K562 (cell line): ENCODE results near the gene VWA3A. TPM values are rescaled to one million over a fixed set of nuclear protein-coding genes. Genes with fewer than 3 reads are reported as not detected.
"Not testable (repeated sequence)": the region's sequence is repeated elsewhere in the genome, so short reads cannot be mapped to it uniquely, and the experiment has no call there.

ENCODE experiments used
- ATAC-seq: fragments of 200-7000 bp; cut with Tn5 transposase; 3 replicates; pipeline ENCODE4 v1.9.1; 2020; ENCODE audit warnings: moderate library complexity
- BruUV-seq: library from RNA; stranded (reverse); fragments of 400-500 nt; replicated peaks from 2 replicates; lab custom pipeline; 2021; lab: Mats Ljungman, UMichigan
- CTCF ChIA-PET: fragments of 300-600 bp; formaldehyde crosslinking; extraction: SDS; loops from one replicate; lab custom pipeline; 2021; ENCODE audit warnings: low intra/inter-chr PET ratio; lab: Yijun Ruan, JAX
- POLR2A ChIA-PET: fragments of 300-600, 350-650 bp; sonication (Branson Sonifier 250); formaldehyde crosslinking; extraction: SDS; loops from one replicate; lab custom pipeline; 2021; ENCODE audit warnings: antibody characterized with exemption, inconsistent platforms; lab: Yijun Ruan, JAX
- DNase-seq, 4 experiments: peaks; one replicate each; pipeline versions ENCODE4 v3.0.0 to v3.0.0-alpha.2; 2011 to 2018; ENCODE audit warnings: low spot score in 3 of 4, mixed read lengths in 3 of 4; ENCODE audit errors: extremely low read depth in 1 of 4
- FAIRE-seq: peaks from 2 replicates; lab custom pipeline; 2011; peaks lifted over from hg19 to GRCh38; lab: Jason Lieb, UNC
- H2AFZ ChIP-seq: 2 replicates; pipeline ENCODE4 v1.6.0; 2011; ENCODE audit warnings: low read depth, low read length, control low read depth, inconsistent platforms
- H3K27ac ChIP-seq: fragments of 200-600 bp; 3 replicates; pipeline ENCODE4 v1.8.0; 2011; ENCODE audit warnings: low read depth, mild to moderate bottlenecking, control low read depth, inconsistent platforms, low read length, moderate library complexity, mixed read lengths; ENCODE audit errors: extremely low read depth
- H3K27me3 ChIP-seq, 2 experiments: fragments of 300-600 bp in 1 of 2; 2 replicates in 1 of 2; 3 replicates in 1 of 2; pipeline versions ENCODE4 v1.6.0 to v1.8.0; 2011; ENCODE audit warnings: inconsistent platforms in 2 of 2, low read length in 2 of 2, mild to moderate bottlenecking in 1 of 2, mixed read lengths in 1 of 2, moderate library complexity in 1 of 2; ENCODE audit not compliant: control insufficient read depth in 2 of 2, insufficient read depth in 2 of 2
- H3K36me3 ChIP-seq: fragments of 300-600 bp; 3 replicates; pipeline ENCODE4 v1.8.0; 2011; ENCODE audit warnings: mild to moderate bottlenecking, low read length, inconsistent platforms; ENCODE audit not compliant: control insufficient read depth, insufficient read depth
- H3K4me1 ChIP-seq, 2 experiments: fragments of 200-600 bp in 1 of 2; replicated peaks in 1 of 2; 2 replicates in 1 of 2; 3 replicates in 1 of 2; pipeline versions ENCODE4 v1.5.1 to v1.8.0; 2011; ENCODE audit warnings: inconsistent platforms in 2 of 2, low read length in 2 of 2, mild to moderate bottlenecking in 1 of 2, mixed read lengths in 1 of 2, moderate library complexity in 1 of 2; ENCODE audit not compliant: control insufficient read depth in 2 of 2, insufficient read depth in 2 of 2
- H3K4me2 ChIP-seq: 2 replicates; pipeline ENCODE4 v1.6.1; 2011; ENCODE audit warnings: low read length, control low read depth, inconsistent platforms, mixed read lengths; ENCODE audit not compliant: insufficient read depth
- H3K4me3 ChIP-seq: fragments of 200-600 bp; sonication (generic), shearing (Covaris generic); 2 replicates; pipeline ENCODE4 v1.5.1; 2016; ENCODE audit warnings: control low read depth, inconsistent platforms
- H3K79me2 ChIP-seq: fragments of 200-600 bp; 3 replicates; pipeline ENCODE4 v1.8.0; 2011; ENCODE audit warnings: low read length, inconsistent platforms; ENCODE audit not compliant: control insufficient read depth, insufficient read depth
- H3K9ac ChIP-seq, 2 experiments: 2 replicates each; pipeline versions ENCODE4 v1.6.0 to v1.6.1; 2011; ENCODE audit warnings: low read depth in 2 of 2, low read length in 2 of 2, control low read depth in 1 of 2, inconsistent platforms in 1 of 2, mild to moderate bottlenecking in 1 of 2, mixed read lengths in 1 of 2; ENCODE audit not compliant: insufficient read depth in 1 of 2
- H3K9me1 ChIP-seq: one replicate; pipeline ENCODE4 v1.6.0; 2011; ENCODE audit warnings: inconsistent platforms, mild to moderate bottlenecking, low read length, moderate library complexity; ENCODE audit not compliant: control insufficient read depth, insufficient read depth
- H3K9me3 ChIP-seq: replicated peaks from 2 replicates; pipeline ENCODE4 v1.5.1; 2011; ENCODE audit warnings: low read depth, low read length, inconsistent platforms; ENCODE audit not compliant: control insufficient read depth, insufficient read depth
- H4K20me1 ChIP-seq: replicated peaks from 2 replicates; pipeline ENCODE4 v1.6.1; 2011; ENCODE audit warnings: low read length, inconsistent platforms, mixed read lengths; ENCODE audit not compliant: control insufficient read depth, insufficient read depth
- ADNP ChIP-seq: fragments of 200-800 bp; sonication (Bioruptor generic); IDR thresholded peaks from 2 replicates; pipeline ENCODE4 v1.6.1; 2016; ENCODE audit warnings: missing genetic modification characterization, missing compliant biosample characterization
- BCOR ChIP-seq: fragments of 450-650 bp; IDR thresholded peaks from 2 replicates; pipeline ENCODE4 v1.6.1; 2016
- CEBPB ChIP-seq: fragments of 450-650 bp; IDR thresholded peaks from 2 replicates; pipeline ENCODE4 v1.6.1; 2016; ENCODE audit warnings: missing genetic modification characterization, missing compliant biosample characterization
- CEBPG ChIP-seq, 3 experiments: fragments of 200-800 bp in 1 of 3; sonication (Bioruptor generic) in 1 of 3; sonication (generic) in 1 of 3; formaldehyde crosslinking in 1 of 3; IDR thresholded peaks in 2 of 3; conservative IDR thresholded peaks in 1 of 3; 2 replicates each; pipeline versions ENCODE4 v1.6.1 to v1.8.0; 2016 to 2022; ENCODE audit warnings: missing compliant biosample characterization in 2 of 3, missing genetic modification characterization in 2 of 3, mild to moderate bottlenecking in 1 of 3, missing genetic modification reagents in 1 of 3
- EP400 ChIP-seq: fragments of 450-650 bp; IDR thresholded peaks from 2 replicates; pipeline ENCODE4 v1.6.1; 2017; ENCODE audit warnings: antibody characterized with exemption, mild to moderate bottlenecking, moderate library complexity
- WGBS: fragments of 100-300 bp; shearing (Covaris generic); methylation state at CpG from one replicate; pipeline ENCODE4 v1.1.6; 2016; ENCODE audit warnings: low coverage, mixed read lengths; ENCODE audit not compliant: insufficient coverage; ENCODE audit errors: missing lambda C conversion rate; 5-methylcytosine and 5-hydroxymethylcytosine counted together
- in situ Hi-C: fragments of 300-500 bp; cut with MboI; formaldehyde crosslinking; loops from 4 replicates; pipeline ENCODE4 v1.15.0; 2018; ENCODE audit warnings: inconsistent platforms, mixed read lengths
- intact Hi-C: fragments of 100-400 bp; cut with micrococcal nuclease; formaldehyde crosslinking; loops from 2 replicates; pipeline ENCODE4 v1.14.2; 2022
- polyA plus RNA-seq, 8 experiments: library from polyadenylated mRNA; depleted of rRNA in 4 of 8; stranded (reverse) in 5 of 8; unstranded in 3 of 8; fragments of >200 nt; fragmentation: Nextera tagmentation in 2 of 8; fragmentation: Illumina TruSeq in 1 of 8; extraction: Ambion mirVana in 2 of 8; extraction: Trizol in 1 of 8; gene quantifications; 2 replicates each; pipeline versions ENCODE4 v1.2.1 to v1.2.3, GENCODE V29; 2011 to 2014; ENCODE audit warnings: inconsistent platforms in 1 of 8, missing spikeins in 1 of 8
- total RNA-seq, 7 experiments: library from RNA; depleted of rRNA in 6 of 7; stranded (reverse); fragments of >200 nt in 6 of 7; fragmentation: Illumina TruSeq in 2 of 7; extraction: Trizol in 2 of 7; gene quantifications; 2 replicates each; pipeline versions ENCODE4 v1.2.1 to v1.2.3, GENCODE V29; 2011 to 2021; ENCODE audit warnings: low replicate concordance in 1 of 7
- TF ChIP-seq, protein P1 (sequence below), 2 experiments: fragments of 450-650 bp in 1 of 2; sonication (generic) in 1 of 2; formaldehyde crosslinking in 1 of 2; IDR thresholded peaks in 1 of 2; conservative IDR thresholded peaks in 1 of 2; 2 replicates each; pipeline versions ENCODE4 v1.6.1 to v1.8.1; 2016 to 2023; ENCODE audit warnings: mild to moderate bottlenecking in 2 of 2, moderate library complexity in 2 of 2, inconsistent platforms in 1 of 2, missing genetic modification reagents in 1 of 2
- TF ChIP-seq, protein P2 (sequence below): IDR thresholded peaks from 3 replicates; pipeline ENCODE4 v1.6.1; 2011; ENCODE audit warnings: borderline replicate concordance, mild to moderate bottlenecking, moderate library complexity; ENCODE audit not compliant: insufficient read length; ENCODE audit errors: extremely low read depth
- TF ChIP-seq, protein P3 (sequence below): sonication (generic); formaldehyde crosslinking; IDR thresholded peaks from 2 replicates; pipeline ENCODE4 v1.8.1; 2023; ENCODE audit warnings: mild to moderate bottlenecking, missing genetic modification reagents
- TF ChIP-seq, protein P4 (sequence below), 2 experiments: fragments of 450-650 bp; IDR thresholded peaks; 2 replicates each; pipeline ENCODE4 v1.6.1; 2016
- TF ChIP-seq, protein P5 (sequence below): fragments of 450-650 bp; IDR thresholded peaks from 2 replicates; pipeline ENCODE4 v1.6.1; 2016; ENCODE audit warnings: missing biosample characterization, missing genetic modification characterization

VWA3A gene
- total and polyA plus RNA-seq, 9 of the 15 experiments (the other 6 are each of a cell fraction or from before 2014, with no cell fraction given), result not detected

DNA sequence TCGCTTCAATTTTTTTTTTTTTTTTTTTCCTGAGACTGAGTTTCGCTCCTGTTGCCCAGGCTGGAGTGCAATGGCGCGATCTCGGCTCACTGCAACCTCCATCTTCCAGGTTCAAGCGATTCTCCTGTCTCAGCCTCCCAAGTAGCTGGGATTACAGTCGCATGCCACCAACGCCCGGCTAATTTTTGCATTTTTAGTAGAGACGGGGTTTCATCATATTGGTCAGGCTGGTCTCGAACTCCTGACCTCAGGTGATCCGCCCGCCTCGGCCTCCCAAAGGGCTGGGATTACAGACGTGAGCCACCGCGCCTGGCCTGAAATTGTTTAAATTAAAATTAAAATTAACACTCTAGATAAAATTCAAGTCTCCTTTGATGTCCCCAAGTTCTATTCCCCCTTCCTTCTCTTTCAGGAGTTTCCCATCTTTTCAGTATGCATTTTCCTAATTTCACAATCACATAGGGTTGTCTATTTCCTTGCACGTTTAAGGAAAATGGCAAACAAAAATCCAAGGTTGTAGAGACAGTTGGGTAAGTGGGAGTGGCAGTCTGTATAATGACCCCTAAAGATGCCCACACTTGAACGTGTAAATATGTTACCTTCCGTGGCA lies 104.3 kb downstream of the VWA3A start:
- intact Hi-C loops, result loop anchor here (1.0 to 5.0 kb wide), 3 partner anchors 101 to 1039 kb away; partner anchors contain the start of genes CDR2, LDAF1 and POLR3E
- peak overlapping the region; percentile 70; a peak in 3 of 4 replicates for H3K9ac ChIP-seq
- in situ Hi-C loops, BruUV-seq, ATAC-seq, H3K79me2 ChIP-seq, DNase-seq, H3K36me3 ChIP-seq, FAIRE-seq, H3K9me1 ChIP-seq, H3K27me3 ChIP-seq, H3K9me3 ChIP-seq, H4K20me1 ChIP-seq: not testable (repeated sequence)
- H3K4me2 ChIP-seq, result peak overlapping the region; percentile 93
- peak overlapping the region; percentile 56 for H3K4me3 ChIP-seq
- ChIA-PET CTCF (interaction anchor here (0.8 to 3.1 kb wide), 2 partner anchors 100 to 104 kb away, joined by 3 to 49 read pairs; partner anchors contain the start of gene POLR3E), POLR2A (interaction anchor here (0.6 to 1.4 kb wide), 3 partner anchors 86 to 212 kb away, joined by 3 to 7 read pairs (median 3); partner anchors contain the start of gene POLR3E)
- H3K4me1 ChIP-seq, result peaks cover 16 to 22% of the 10 kb centered on the region in 2 experiments; a peak in 4 of 5 replicates
- 0 out of 3 replicates have a peak overlapping the region, but pooled peaks have one; percentile 54 for H3K27ac ChIP-seq
- 12% methylated on average over 19 of the region's 20 CpGs for WGBS
- peak overlapping the region; percentile 96 for H2AFZ ChIP-seq
- TF ChIP-seq, protein P1, sequence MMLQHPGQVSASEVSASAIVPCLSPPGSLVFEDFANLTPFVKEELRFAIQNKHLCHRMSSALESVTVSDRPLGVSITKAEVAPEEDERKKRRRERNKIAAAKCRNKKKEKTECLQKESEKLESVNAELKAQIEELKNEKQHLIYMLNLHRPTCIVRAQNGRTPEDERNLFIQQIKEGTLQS (IDR thresholded peaks at IDR 0.05), result peak; percentile 76
- TF ChIP-seq, protein P1 (CRISPR knock-in tag; conservative IDR thresholded peaks at IDR 0.05), result not testable (repeated sequence)
- TF ChIP-seq CEBPB (tag) (peak; percentile 92), EP400 (peak; percentile 38; the same call in 1 of the 2 replicates), CEBPG (CRISPR knock-in tag; IDR thresholded peaks at IDR 0.05) (peak; percentile 85), CEBPG (tag; conservative IDR thresholded peaks at IDR 0.05 in 1 of 2, IDR thresholded peaks at IDR 0.05 in 1 of 2) (peak; percentile 82 to 93), BCOR (peak; percentile 9; the same call in 1 of the 2 replicates), ADNP (tag) (peak; percentile 95; the same call in 1 of the 2 replicates)
- TF ChIP-seq, protein P2, sequence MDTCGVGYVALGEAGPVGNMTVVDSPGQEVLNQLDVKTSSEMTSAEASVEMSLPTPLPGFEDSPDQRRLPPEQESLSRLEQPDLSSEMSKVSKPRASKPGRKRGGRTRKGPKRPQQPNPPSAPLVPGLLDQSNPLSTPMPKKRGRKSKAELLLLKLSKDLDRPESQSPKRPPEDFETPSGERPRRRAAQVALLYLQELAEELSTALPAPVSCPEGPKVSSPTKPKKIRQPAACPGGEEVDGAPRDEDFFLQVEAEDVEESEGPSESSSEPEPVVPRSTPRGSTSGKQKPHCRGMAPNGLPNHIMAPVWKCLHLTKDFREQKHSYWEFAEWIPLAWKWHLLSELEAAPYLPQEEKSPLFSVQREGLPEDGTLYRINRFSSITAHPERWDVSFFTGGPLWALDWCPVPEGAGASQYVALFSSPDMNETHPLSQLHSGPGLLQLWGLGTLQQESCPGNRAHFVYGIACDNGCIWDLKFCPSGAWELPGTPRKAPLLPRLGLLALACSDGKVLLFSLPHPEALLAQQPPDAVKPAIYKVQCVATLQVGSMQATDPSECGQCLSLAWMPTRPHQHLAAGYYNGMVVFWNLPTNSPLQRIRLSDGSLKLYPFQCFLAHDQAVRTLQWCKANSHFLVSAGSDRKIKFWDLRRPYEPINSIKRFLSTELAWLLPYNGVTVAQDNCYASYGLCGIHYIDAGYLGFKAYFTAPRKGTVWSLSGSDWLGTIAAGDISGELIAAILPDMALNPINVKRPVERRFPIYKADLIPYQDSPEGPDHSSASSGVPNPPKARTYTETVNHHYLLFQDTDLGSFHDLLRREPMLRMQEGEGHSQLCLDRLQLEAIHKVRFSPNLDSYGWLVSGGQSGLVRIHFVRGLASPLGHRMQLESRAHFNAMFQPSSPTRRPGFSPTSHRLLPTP, result peak; percentile 55
- TF ChIP-seq, protein P3, sequence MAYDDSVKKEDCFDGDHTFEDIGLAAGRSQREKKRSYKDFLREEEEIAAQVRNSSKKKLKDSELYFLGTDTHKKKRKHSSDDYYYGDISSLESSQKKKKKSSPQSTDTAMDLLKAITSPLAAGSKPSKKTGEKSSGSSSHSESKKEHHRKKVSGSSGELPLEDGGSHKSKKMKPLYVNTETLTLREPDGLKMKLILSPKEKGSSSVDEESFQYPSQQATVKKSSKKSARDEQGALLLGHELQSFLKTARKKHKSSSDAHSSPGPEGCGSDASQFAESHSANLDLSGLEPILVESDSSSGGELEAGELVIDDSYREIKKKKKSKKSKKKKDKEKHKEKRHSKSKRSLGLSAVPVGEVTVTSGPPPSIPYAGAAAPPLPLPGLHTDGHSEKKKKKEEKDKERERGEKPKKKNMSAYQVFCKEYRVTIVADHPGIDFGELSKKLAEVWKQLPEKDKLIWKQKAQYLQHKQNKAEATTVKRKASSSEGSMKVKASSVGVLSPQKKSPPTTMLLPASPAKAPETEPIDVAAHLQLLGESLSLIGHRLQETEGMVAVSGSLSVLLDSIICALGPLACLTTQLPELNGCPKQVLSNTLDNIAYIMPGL (CRISPR knock-in tag), result peak; percentile 17; the same call in 1 of the 2 replicates
- TF ChIP-seq, protein P4, sequence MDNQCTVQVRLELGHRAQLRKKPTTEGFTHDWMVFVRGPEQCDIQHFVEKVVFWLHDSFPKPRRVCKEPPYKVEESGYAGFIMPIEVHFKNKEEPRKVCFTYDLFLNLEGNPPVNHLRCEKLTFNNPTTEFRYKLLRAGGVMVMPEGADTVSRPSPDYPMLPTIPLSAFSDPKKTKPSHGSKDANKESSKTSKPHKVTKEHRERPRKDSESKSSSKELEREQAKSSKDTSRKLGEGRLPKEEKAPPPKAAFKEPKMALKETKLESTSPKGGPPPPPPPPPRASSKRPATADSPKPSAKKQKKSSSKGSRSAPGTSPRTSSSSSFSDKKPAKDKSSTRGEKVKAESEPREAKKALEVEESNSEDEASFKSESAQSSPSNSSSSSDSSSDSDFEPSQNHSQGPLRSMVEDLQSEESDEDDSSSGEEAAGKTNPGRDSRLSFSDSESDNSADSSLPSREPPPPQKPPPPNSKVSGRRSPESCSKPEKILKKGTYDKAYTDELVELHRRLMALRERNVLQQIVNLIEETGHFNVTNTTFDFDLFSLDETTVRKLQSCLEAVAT (IDR thresholded peaks at IDR 0.05), result 0 out of 4 replicates have a peak, but pooled peaks of 1 of the 2 experiments have one; percentile 8
- TF ChIP-seq, protein P5, sequence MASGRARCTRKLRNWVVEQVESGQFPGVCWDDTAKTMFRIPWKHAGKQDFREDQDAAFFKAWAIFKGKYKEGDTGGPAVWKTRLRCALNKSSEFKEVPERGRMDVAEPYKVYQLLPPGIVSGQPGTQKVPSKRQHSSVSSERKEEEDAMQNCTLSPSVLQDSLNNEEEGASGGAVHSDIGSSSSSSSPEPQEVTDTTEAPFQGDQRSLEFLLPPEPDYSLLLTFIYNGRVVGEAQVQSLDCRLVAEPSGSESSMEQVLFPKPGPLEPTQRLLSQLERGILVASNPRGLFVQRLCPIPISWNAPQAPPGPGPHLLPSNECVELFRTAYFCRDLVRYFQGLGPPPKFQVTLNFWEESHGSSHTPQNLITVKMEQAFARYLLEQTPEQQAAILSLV (tag), result 0 out of 2 replicates have a peak, but pooled peaks have one; percentile 24
